Brain microvascular endothelial cell (primary cell): ENCODE data around the gene CLEC16A.

Experiments
- DNase-seq: peaks from one replicate; pipeline ENCODE4 v3.0.0-alpha.2; 2020
- H3K27ac ChIP-seq: fragments of 250-450 bp; sonication (Bioruptor Pico); 2 replicates; pipeline ENCODE4 v1.5.1; 2020; ENCODE audit warnings: mild to moderate bottlenecking, moderate library complexity
- H3K27me3 ChIP-seq: fragments of 250-450 bp; sonication (Bioruptor Pico); replicated peaks from 2 replicates; pipeline ENCODE4 v1.5.1; 2020; ENCODE audit warnings: mild to moderate bottlenecking
- H3K36me3 ChIP-seq: fragments of 250-450 bp; sonication (Bioruptor Pico); replicated peaks from 2 replicates; pipeline ENCODE4 v1.5.1; 2020; ENCODE audit warnings: mild to moderate bottlenecking
- H3K4me3 ChIP-seq: 2 replicates; pipeline ENCODE4 v1.5.1; 2011; ENCODE audit warnings: low read depth, mild to moderate bottlenecking, control low read depth, low read length, moderate library complexity
- in situ Hi-C: cut with HindIII; loops from 2 replicates; pipeline ENCODE4 v1.10.0; 2017; ENCODE audit warnings: low sequenced_read_pairs, low pct_ligation_motif_present
- TF ChIP-seq, protein P1 (sequence below): IDR thresholded peaks from 2 replicates; pipeline ENCODE4 v1.5.1; 2011; ENCODE audit warnings: low read depth, mild to moderate bottlenecking, moderate library complexity, low read length, control low read depth, inconsistent platforms; ENCODE audit errors: missing control alignments

Gene CLEC16A

DNA sequence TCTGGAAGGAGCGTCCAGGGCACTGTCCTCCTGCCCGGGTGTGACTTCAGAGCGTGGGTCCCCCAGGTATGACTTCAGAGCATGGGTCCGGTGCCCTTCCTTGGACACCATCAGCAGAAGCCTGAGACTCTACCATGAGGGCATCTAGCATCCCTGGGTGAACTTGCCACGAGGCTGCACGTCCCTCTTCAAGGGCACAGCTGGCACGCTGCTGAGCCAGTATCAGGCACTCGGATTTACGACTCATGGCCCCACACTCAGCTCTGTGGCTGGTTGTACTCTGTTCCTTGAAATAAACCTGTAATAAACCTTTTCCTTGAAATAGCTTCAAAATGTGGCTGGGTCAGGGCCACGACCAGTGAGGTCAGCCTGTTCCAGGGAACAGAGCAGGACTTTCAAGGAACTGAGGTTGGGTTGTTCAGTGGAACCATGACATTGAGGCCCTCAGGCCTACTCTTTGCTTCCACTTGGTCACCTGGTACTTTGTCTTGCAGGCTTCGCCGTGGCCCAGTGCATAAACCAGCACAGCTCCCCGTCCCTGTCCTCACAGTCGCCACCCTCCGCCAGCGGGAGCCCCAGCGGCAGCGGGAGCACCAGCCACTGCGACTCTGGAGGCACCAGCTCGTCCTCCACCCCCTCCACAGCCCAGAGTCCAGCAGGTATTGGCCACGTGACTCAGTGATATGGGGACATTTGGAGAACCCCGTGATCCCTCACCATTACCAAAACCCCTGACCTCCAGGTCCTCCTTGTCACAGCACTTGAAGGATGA lies 221.7 kb downstream of the CLEC16A start:
- H3K27me3 ChIP-seq = no peaks in the 10 kb centered on the region
- in situ Hi-C loops = no loop called here
- TF ChIP-seq, protein P1, sequence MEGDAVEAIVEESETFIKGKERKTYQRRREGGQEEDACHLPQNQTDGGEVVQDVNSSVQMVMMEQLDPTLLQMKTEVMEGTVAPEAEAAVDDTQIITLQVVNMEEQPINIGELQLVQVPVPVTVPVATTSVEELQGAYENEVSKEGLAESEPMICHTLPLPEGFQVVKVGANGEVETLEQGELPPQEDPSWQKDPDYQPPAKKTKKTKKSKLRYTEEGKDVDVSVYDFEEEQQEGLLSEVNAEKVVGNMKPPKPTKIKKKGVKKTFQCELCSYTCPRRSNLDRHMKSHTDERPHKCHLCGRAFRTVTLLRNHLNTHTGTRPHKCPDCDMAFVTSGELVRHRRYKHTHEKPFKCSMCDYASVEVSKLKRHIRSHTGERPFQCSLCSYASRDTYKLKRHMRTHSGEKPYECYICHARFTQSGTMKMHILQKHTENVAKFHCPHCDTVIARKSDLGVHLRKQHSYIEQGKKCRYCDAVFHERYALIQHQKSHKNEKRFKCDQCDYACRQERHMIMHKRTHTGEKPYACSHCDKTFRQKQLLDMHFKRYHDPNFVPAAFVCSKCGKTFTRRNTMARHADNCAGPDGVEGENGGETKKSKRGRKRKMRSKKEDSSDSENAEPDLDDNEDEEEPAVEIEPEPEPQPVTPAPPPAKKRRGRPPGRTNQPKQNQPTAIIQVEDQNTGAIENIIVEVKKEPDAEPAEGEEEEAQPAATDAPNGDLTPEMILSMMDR = no peak

DNA sequence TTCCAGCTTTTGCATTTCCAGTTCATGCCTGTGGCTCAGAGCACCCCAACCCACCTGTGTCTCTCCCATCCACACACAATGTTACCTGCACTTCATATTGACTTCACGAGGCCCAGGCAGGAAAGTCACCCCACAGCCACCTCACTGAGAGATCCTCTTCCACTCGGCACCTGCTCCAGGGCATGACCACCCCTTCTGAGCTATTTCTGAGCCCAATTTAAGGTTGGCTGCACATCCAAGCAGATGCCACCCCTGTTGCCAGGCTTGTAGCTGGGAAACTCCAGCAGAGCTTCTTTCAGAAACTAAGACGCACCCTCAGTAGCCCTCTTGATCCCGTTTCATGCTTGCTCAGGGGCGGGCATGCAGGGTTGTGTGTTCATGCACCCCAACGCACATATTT lies 223.2 kb downstream of the CLEC16A start:
- Histone ChIP-seq H3K27me3 (no peaks in the 10 kb centered on the region), H3K27ac (no peak overlapping the region), H3K36me3 (peaks cover 4% of the 10 kb centered on the region), H3K4me3 (no peak overlapping the region)
- TF ChIP-seq, protein P1 = no peak
- in situ Hi-C loops = no loop called here
- no peak for DNase-seq

More for the DNA sequence above, 221.7 kb downstream of the CLEC16A start:
- no peak for DNase-seq
- H3K27ac ChIP-seq = no peak overlapping the region
- H3K4me3 ChIP-seq = no peak overlapping the region
- H3K36me3 ChIP-seq = peaks cover 4% of the 10 kb centered on the region

DNA sequence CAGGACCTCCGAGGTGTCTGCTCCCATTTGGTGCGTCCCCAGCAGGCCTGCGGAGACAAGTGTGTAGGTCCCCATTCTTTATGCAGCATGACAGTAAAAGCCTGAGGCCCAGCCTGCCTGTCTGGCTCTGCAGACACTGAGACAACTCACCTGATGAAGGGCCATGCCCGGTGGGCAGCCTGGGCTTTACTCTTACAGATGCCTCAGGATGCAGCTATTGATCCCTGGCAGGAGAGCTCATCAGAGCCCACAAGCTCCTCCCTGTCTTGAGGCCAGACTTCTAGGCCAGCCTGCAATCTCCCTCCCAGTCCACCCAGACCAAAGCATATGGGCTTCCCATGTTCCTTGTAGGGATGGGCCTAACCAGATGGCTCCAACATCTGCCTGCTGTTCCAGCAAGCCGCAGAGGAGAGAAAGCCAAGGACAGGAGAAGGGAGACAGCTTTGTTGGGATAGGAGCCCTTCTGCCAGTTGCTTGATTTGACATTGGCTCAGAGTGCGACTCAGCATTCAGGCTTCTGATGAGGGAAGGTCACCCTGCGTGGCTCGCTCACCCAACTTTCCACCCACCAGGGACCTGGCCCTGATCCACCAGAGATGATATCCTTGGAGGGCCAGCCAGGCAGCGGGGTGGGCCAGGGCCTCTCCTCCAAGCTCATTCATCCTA lies 224.2 kb downstream of the CLEC16A start:
- in situ Hi-C loops = no loop called here

DNA sequence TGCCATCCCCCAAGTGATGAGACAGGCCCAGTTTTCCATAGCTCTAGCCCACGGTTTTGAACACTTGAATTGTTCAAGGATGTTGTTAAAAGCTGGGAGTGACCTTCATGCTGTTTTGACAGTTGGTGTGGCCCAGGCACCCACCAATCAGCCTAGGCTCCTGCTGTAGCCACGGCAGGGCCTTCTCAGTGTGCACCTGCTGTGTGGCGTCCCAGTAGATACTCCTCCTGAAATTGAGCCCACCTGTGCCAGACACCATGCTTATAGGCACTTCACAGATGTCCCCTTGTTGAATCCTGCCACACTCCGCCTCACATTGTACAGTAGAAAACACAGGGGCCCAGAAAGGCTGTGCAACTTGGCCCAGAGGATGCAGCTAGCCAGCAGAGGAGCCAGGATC lies 225.3 kb downstream of the CLEC16A start:
- Histone ChIP-seq H3K27ac (no peak overlapping the region), H3K36me3 (peaks cover 4% of the 10 kb centered on the region), H3K27me3 (no peaks in the 10 kb centered on the region), H3K4me3 (no peak overlapping the region)
- TF ChIP-seq, protein P1 = no peak
- in situ Hi-C loops = no loop called here
- DNase-seq = no peak

More for the DNA sequence above, 224.2 kb downstream of the CLEC16A start:
- Histone ChIP-seq H3K4me3 (no peak overlapping the region), H3K27ac (no peak overlapping the region), H3K27me3 (no peaks in the 10 kb centered on the region), H3K36me3 (peaks cover 4% of the 10 kb centered on the region)
- DNase-seq = no peak
- TF ChIP-seq, protein P1 = no peak

DNA sequence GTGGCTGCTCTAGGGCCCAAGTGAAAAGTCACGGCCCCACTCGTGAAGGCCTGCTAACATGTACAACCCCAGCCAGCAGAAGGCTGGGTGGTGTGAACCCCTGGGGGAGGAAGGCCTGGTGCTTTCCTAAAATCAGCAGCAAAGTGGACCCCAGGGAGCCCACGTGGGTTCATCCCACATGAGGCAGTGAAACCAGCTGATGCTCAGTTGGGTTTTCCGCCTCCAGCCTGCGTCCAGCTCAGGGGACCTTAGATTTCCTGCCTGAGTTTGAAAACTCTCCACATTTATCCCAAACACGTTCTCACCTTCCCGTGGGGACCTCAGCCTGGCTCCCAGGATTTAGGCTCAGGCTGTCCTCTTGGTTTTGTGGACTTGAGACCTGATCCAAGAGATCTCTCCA lies 225.8 kb downstream of the CLEC16A start:
- DNase-seq = no peak
- TF ChIP-seq, protein P1 = no peak
- Histone ChIP-seq H3K36me3 (peaks cover 4% of the 10 kb centered on the region), H3K27me3 (no peaks in the 10 kb centered on the region), H3K27ac (no peak overlapping the region), H3K4me3 (no peak overlapping the region)
- in situ Hi-C loops = no loop called here
